WTC11 (cell line): ENCODE results near the gene PHF13. TPM values are rescaled to one million over a fixed set of nuclear protein-coding genes. Genes with fewer than 3 reads are reported as not detected.

Experiments
- ATAC-seq: fragments of 200-7000 bp; cut with Tn5 transposase; 2 replicates; pipeline ENCODE4 v1.10.0; 2021; ENCODE audit warnings: mild to moderate bottlenecking, moderate library complexity
- CTCF ChIA-PET: fragments of 300-600 bp; sonication (Branson Sonifier 250); formaldehyde crosslinking; loops from one replicate; lab custom pipeline; 2021; ENCODE audit warnings: antibody characterized with exemption; lab: Charles Lee
- POLR2A ChIA-PET: fragments of 350-600 bp; sonication (Branson Sonifier 250); formaldehyde crosslinking; loops from one replicate; lab custom pipeline; 2021; ENCODE audit warnings: antibody characterized with exemption; lab: Charles Lee
- DNase-seq: peaks from one replicate; pipeline ENCODE4 v3.0.0; 2021; ENCODE audit warnings: low spot score
- H3K27ac Mint-ChIP-seq: 2 replicates; pipeline ENCODE4 v1.8.0; 2021; ENCODE audit warnings: mixed read lengths
- H3K27me3 Mint-ChIP-seq: 2 replicates; pipeline ENCODE4 v1.8.0; 2021; ENCODE audit warnings: low read depth, mild to moderate bottlenecking, moderate library complexity, mixed read lengths
- H3K36me3 Mint-ChIP-seq: 2 replicates; pipeline ENCODE4 v1.8.0; 2021; ENCODE audit warnings: mixed read lengths
- H3K4me1 Mint-ChIP-seq: 2 replicates; pipeline ENCODE4 v1.8.0; 2022; ENCODE audit warnings: mixed read lengths
- H3K4me3 Mint-ChIP-seq: 2 replicates; pipeline ENCODE4 v1.8.0; 2021; ENCODE audit warnings: mild to moderate bottlenecking, moderate library complexity, mixed read lengths
- H3K9me3 Mint-ChIP-seq: 2 replicates; pipeline ENCODE4 v1.8.0; 2021; ENCODE audit warnings: mixed read lengths
- AR ChIP-seq: fragments of 250-450 bp; sonication (Bioruptor Pico); IDR thresholded peaks from 2 replicates; pipeline ENCODE4 v1.9.0; 2021; ENCODE audit warnings: mild to moderate bottlenecking
- ATF6 ChIP-seq: sonication (generic); formaldehyde crosslinking; IDR thresholded peaks from 2 replicates; pipeline ENCODE4 v1.8.1; 2023; ENCODE audit warnings: mild to moderate bottlenecking, missing genetic modification reagents
- FOXJ3 ChIP-seq: sonication (generic); formaldehyde crosslinking; IDR thresholded peaks from 2 replicates; pipeline ENCODE4 v1.9.0; 2021; ENCODE audit warnings: missing genetic modification reagents, mild to moderate bottlenecking, borderline replicate concordance
- HMGA2 ChIP-seq: fragments of 250-450 bp; sonication (Bioruptor Pico); IDR thresholded peaks from 2 replicates; pipeline ENCODE4 v1.4.0; 2021; ENCODE audit warnings: mild to moderate bottlenecking, moderate library complexity
- JUN ChIP-seq: sonication (generic); formaldehyde crosslinking; IDR thresholded peaks from 2 replicates; pipeline ENCODE4 v1.8.0; 2023; ENCODE audit warnings: mild to moderate bottlenecking, missing genetic modification reagents
- MXD4 ChIP-seq: fragments of 250-450 bp; sonication (Bioruptor Pico); IDR thresholded peaks from 2 replicates; pipeline ENCODE4 v1.8.0; 2021; ENCODE audit warnings: mild to moderate bottlenecking, moderate library complexity, borderline replicate concordance
- NR2C2 ChIP-seq: sonication (generic); formaldehyde crosslinking; IDR thresholded peaks from 2 replicates; pipeline ENCODE4 v1.8.0; 2022; ENCODE audit warnings: mild to moderate bottlenecking, missing genetic modification reagents
- PREB ChIP-seq: sonication (generic); formaldehyde crosslinking; IDR thresholded peaks from 2 replicates; pipeline ENCODE4 v1.8.1; 2022; ENCODE audit warnings: mild to moderate bottlenecking, missing genetic modification reagents, moderate library complexity, borderline replicate concordance
- SOX15 ChIP-seq: fragments of 250-450 bp; sonication (Bioruptor Pico); IDR thresholded peaks from 2 replicates; pipeline ENCODE4 v1.9.0; 2021; ENCODE audit warnings: mild to moderate bottlenecking
- ZBTB21 ChIP-seq: sonication (generic); formaldehyde crosslinking; IDR thresholded peaks from 2 replicates; pipeline ENCODE4 v1.8.1; 2023; ENCODE audit warnings: mild to moderate bottlenecking, missing genetic modification reagents, borderline replicate concordance
- ZNF281 ChIP-seq: sonication (generic); formaldehyde crosslinking; IDR thresholded peaks from 2 replicates; pipeline ENCODE4 v1.8.0; 2023; ENCODE audit warnings: mild to moderate bottlenecking, missing genetic modification reagents
- ZNF423 ChIP-seq: fragments of 250-450 bp; sonication (Bioruptor Pico); IDR thresholded peaks from 2 replicates; pipeline ENCODE4 v2.1.2; 2022; ENCODE audit warnings: mild to moderate bottlenecking, moderate library complexity
- ZNF532 ChIP-seq: fragments of 250-450 bp; sonication (Bioruptor Pico); IDR thresholded peaks from 2 replicates; pipeline ENCODE4 v1.9.0; 2021; ENCODE audit warnings: mild to moderate bottlenecking, borderline replicate concordance
- total RNA-seq: library from RNA; stranded (reverse); gene quantifications from 3 replicates; pipeline ENCODE4 v1.2.3, GENCODE V29; 2021

PHF13 gene
- total RNA-seq, 1 experiment from 2014 or later = 39.6 TPM

GRCh38 chr1:6622396-6623152 is 9.0 kb downstream of the PHF13 start:
- DNase-seq = no peak
- no peak overlapping the region for H3K4me3 Mint-ChIP-seq
- no peaks in the 10 kb centered on the region for H3K9me3 Mint-ChIP-seq
- ATAC-seq = no peak
- TF ChIP-seq PREB (CRISPR knock-in tag) (no peak), FOXJ3 (CRISPR knock-in tag) (no peak), SOX15 (CRISPR knock-in tag) (no peak), ZNF532 (no peak), ZNF281 (CRISPR knock-in tag) (no peak), ATF6 (no peak)
- peak overlapping the region; percentile 79; the same call in 1 of the 2 replicates for H3K27ac Mint-ChIP-seq
- peaks cover 51% of the 10 kb centered on the region for H3K36me3 Mint-ChIP-seq
- POLR2A ChIA-PET = no interaction called here
- CTCF ChIA-PET = interaction anchor here (1.2 to 1.6 kb wide), 2 partner anchors 21 to 68 kb away, joined by 3 read pairs; partner anchors contain the start of gene TAS1R1
- H3K27me3 Mint-ChIP-seq = no peaks in the 10 kb centered on the region; the same call in 1 of the 2 replicates
- H3K4me1 Mint-ChIP-seq = peaks cover 14% of the 10 kb centered on the region

- Mint-ChIP-seq H3K4me3 (no peak overlapping the region), H3K27ac (peak overlapping the region; percentile 79), H3K9me3 (no peaks in the 10 kb centered on the region), H3K4me1 (peaks cover 14% of the 10 kb centered on the region), H3K36me3 (peaks cover 54% of the 10 kb centered on the region), H3K27me3 (no peaks in the 10 kb centered on the region; the same call in 1 of the 2 replicates)
- ChIA-PET POLR2A (interaction anchor here (1.3 kb wide), 1 partner anchor 19 kb away, joined by 3 read pairs; no protein-coding TSS in a partner anchor), CTCF (interaction anchor here (0.5 to 2.5 kb wide), 4 partner anchors 11 to 70 kb away, joined by 3 to 8 read pairs (median 6); partner anchors contain the start of genes NOL9 and TAS1R1)
- ATAC-seq = no peak
- no peak for DNase-seq
- no peak for TF ChIP-seq JUN (CRISPR knock-in tag)
- TF ChIP-seq ZNF281 (CRISPR knock-in tag) = no peak
- TF ChIP-seq ZBTB21 (CRISPR knock-in tag) = no peak
- no peak for TF ChIP-seq AR
- no peak for TF ChIP-seq HMGA2 (CRISPR knock-in tag)
- no peak for TF ChIP-seq MXD4 (CRISPR knock-in tag)
- no peak for TF ChIP-seq NR2C2 (CRISPR knock-in tag)
- TF ChIP-seq ZNF423 (CRISPR knock-in tag) = no peak
Measured at GRCh38 chr1:6623269-6623965, 9.9 kb downstream of the PHF13 start.
